Measurements from ENCODE around the gene FLCN.

GRCh38 chr17:17225901-17226300 is 11.1 kb downstream of the FLCN start:
- TF ChIP-seq, protein P1, sequence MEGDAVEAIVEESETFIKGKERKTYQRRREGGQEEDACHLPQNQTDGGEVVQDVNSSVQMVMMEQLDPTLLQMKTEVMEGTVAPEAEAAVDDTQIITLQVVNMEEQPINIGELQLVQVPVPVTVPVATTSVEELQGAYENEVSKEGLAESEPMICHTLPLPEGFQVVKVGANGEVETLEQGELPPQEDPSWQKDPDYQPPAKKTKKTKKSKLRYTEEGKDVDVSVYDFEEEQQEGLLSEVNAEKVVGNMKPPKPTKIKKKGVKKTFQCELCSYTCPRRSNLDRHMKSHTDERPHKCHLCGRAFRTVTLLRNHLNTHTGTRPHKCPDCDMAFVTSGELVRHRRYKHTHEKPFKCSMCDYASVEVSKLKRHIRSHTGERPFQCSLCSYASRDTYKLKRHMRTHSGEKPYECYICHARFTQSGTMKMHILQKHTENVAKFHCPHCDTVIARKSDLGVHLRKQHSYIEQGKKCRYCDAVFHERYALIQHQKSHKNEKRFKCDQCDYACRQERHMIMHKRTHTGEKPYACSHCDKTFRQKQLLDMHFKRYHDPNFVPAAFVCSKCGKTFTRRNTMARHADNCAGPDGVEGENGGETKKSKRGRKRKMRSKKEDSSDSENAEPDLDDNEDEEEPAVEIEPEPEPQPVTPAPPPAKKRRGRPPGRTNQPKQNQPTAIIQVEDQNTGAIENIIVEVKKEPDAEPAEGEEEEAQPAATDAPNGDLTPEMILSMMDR (IDR thresholded peaks at IDR 0.05 in 4 of 5, conservative IDR thresholded peaks at IDR 0.05 in 1 of 5), result no peak
- TF ChIP-seq POLR2A (IDR thresholded peaks at IDR 0.05), result no peak
